A549 (cell line): Measurements from ENCODE around the gene DNAH8.

Experiments used
- CEBPB ChIP-seq, 2 experiments: fragments of >200 bp in 1 of 2; sonication (Bioruptor Twin) in 1 of 2; formaldehyde crosslinking in 1 of 2; IDR thresholded peaks; 2 replicates each; pipeline ENCODE4 v1.6.1; 2012 to 2016
- CHD4 ChIP-seq: fragments of 200-600 bp; sonication (generic); IDR thresholded peaks from 2 replicates; pipeline ENCODE4 v1.6.1; 2016; ENCODE audit warnings: antibody characterized with exemption, mild to moderate bottlenecking, borderline replicate concordance
- EP300 ChIP-seq, 2 experiments: fragments of >200 bp; sonication (Bioruptor Twin); formaldehyde crosslinking; IDR thresholded peaks; 2 replicates in 1 of 2; 3 replicates in 1 of 2; pipeline ENCODE4 v1.6.1; 2016 to 2017
- ESRRA ChIP-seq: fragments of 150-350 bp; IDR thresholded peaks from 2 replicates; pipeline ENCODE4 v1.6.1; 2014; ENCODE audit warnings: mild to moderate bottlenecking, low read length, borderline replicate concordance
- FOSL2 ChIP-seq, 2 experiments: fragments of 450-650 bp in 1 of 2; fragments of >200 bp in 1 of 2; sonication (Bioruptor Twin) in 1 of 2; formaldehyde crosslinking; IDR thresholded peaks; 2 replicates each; pipeline versions ENCODE4 v1.5.0 to v1.6.1; 2016 to 2020; ENCODE audit warnings: mild to moderate bottlenecking in 1 of 2, moderate library complexity in 1 of 2
- HDAC2 ChIP-seq: fragments of 200-600 bp; sonication (generic); IDR thresholded peaks from 2 replicates; pipeline ENCODE4 v1.6.1; 2016
- RAD21 ChIP-seq, 2 experiments: fragments of >200 bp in 1 of 2; sonication (Bioruptor Twin) in 1 of 2; formaldehyde crosslinking in 1 of 2; IDR thresholded peaks in 1 of 2; conservative IDR thresholded peaks in 1 of 2; 2 replicates in 1 of 2; 3 replicates in 1 of 2; pipeline ENCODE4 v1.6.1; 2012 to 2018; ENCODE audit warnings: inconsistent platforms in 1 of 2
- SMC3 ChIP-seq: fragments of >200 bp; sonication (Bioruptor Twin); formaldehyde crosslinking; IDR thresholded peaks from 3 replicates; pipeline ENCODE4 v1.6.1; 2018; ENCODE audit warnings: inconsistent platforms
- TP53 ChIP-seq: fragments of 250-450 bp; sonication (Bioruptor Pico); IDR thresholded peaks from 2 replicates; pipeline ENCODE4 v1.5.0; 2021; ENCODE audit warnings: mild to moderate bottlenecking, moderate library complexity
- ZFP36 ChIP-seq: fragments of 450-650 bp; IDR thresholded peaks from 2 replicates; pipeline ENCODE4 v1.6.1; 2014; ENCODE audit warnings: borderline replicate concordance; ENCODE audit not compliant: partially characterized antibody
- TF ChIP-seq, protein P1 (sequence below): fragments of >200 bp; sonication (Bioruptor Twin); formaldehyde crosslinking; IDR thresholded peaks from 3 replicates; pipeline ENCODE4 v1.5.1; 2016
- TF ChIP-seq, protein P2 (sequence below): IDR thresholded peaks from 2 replicates; pipeline ENCODE4 v1.6.1; 2012
- TF ChIP-seq, protein P3 (sequence below): fragments of 200-600 bp; sonication (generic); IDR thresholded peaks from 2 replicates; pipeline ENCODE4 v1.6.1; 2016; ENCODE audit warnings: antibody characterized with exemption, mild to moderate bottlenecking, moderate library complexity

DNA sequence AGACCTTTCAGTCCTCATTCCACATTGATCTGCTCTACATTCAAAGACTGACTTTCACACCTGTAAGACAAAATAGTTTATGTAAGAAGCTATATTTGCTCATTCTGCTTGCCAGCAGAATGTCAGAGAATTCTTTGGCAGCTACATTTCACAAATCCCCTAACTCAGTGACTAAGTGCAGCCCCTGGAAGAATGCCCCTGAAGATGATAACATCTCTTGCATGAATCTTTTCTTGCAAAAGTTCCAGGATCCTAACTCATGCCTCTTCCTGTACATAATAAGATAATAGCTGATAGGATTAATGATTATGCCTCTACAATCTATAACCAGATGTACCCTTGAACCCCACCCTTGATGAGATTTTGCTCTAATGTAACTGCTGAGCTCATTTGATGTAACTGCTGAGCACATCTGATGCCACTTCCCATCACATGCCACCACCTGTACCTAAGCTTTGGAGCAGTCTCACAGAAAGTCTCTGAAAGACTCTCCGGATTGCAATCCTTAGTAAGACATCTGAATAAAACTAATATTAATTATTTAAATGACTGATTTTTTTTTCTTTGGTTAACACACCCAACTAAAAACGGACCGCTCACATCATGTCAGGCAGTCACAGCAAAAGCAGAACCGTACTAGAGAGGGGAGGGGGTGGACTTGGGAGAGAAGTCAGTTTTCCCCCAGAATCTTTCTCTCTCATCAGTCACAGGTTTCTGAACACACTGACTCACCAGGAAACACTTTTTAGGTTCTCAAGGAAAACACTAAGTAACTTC, 684 bp upstream of the DNAH8 start:
- TF ChIP-seq SMC3 (no peak), HDAC2 (no peak), RAD21 (conservative IDR thresholded peaks at IDR 0.05 in 1 of 2, IDR thresholded peaks at IDR 0.05 in 1 of 2) (no peak), ZFP36 (no peak), ESRRA (no peak), TP53 (CRISPR knock-in tag) (no peak), CEBPB (IDR thresholded peaks at IDR 0.05) (no peak), CHD4 (no peak), FOSL2 (IDR thresholded peaks at IDR 0.05) (no peak), FOSL2 (CRISPR knock-in tag; IDR thresholded peaks at IDR 0.05) (no peak), EP300 (IDR thresholded peaks at IDR 0.05) (no peak)
- TF ChIP-seq, protein P1, sequence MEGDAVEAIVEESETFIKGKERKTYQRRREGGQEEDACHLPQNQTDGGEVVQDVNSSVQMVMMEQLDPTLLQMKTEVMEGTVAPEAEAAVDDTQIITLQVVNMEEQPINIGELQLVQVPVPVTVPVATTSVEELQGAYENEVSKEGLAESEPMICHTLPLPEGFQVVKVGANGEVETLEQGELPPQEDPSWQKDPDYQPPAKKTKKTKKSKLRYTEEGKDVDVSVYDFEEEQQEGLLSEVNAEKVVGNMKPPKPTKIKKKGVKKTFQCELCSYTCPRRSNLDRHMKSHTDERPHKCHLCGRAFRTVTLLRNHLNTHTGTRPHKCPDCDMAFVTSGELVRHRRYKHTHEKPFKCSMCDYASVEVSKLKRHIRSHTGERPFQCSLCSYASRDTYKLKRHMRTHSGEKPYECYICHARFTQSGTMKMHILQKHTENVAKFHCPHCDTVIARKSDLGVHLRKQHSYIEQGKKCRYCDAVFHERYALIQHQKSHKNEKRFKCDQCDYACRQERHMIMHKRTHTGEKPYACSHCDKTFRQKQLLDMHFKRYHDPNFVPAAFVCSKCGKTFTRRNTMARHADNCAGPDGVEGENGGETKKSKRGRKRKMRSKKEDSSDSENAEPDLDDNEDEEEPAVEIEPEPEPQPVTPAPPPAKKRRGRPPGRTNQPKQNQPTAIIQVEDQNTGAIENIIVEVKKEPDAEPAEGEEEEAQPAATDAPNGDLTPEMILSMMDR: no peak
- TF ChIP-seq, protein P2, sequence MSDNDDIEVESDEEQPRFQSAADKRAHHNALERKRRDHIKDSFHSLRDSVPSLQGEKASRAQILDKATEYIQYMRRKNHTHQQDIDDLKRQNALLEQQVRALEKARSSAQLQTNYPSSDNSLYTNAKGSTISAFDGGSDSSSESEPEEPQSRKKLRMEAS: no peak
- TF ChIP-seq, protein P3, sequence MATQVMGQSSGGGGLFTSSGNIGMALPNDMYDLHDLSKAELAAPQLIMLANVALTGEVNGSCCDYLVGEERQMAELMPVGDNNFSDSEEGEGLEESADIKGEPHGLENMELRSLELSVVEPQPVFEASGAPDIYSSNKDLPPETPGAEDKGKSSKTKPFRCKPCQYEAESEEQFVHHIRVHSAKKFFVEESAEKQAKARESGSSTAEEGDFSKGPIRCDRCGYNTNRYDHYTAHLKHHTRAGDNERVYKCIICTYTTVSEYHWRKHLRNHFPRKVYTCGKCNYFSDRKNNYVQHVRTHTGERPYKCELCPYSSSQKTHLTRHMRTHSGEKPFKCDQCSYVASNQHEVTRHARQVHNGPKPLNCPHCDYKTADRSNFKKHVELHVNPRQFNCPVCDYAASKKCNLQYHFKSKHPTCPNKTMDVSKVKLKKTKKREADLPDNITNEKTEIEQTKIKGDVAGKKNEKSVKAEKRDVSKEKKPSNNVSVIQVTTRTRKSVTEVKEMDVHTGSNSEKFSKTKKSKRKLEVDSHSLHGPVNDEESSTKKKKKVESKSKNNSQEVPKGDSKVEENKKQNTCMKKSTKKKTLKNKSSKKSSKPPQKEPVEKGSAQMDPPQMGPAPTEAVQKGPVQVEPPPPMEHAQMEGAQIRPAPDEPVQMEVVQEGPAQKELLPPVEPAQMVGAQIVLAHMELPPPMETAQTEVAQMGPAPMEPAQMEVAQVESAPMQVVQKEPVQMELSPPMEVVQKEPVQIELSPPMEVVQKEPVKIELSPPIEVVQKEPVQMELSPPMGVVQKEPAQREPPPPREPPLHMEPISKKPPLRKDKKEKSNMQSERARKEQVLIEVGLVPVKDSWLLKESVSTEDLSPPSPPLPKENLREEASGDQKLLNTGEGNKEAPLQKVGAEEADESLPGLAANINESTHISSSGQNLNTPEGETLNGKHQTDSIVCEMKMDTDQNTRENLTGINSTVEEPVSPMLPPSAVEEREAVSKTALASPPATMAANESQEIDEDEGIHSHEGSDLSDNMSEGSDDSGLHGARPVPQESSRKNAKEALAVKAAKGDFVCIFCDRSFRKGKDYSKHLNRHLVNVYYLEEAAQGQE: no peak
